Ishikawa (cell line): ENCODE results near the gene EPHA8.

Experiments used
- CEBPB ChIP-seq: IDR thresholded peaks from 2 replicates; pipeline ENCODE4 v1.6.1; 2012
- CREB1 ChIP-seq: IDR thresholded peaks from 2 replicates; pipeline ENCODE4 v1.6.1; 2012; ENCODE audit warnings: low read depth
- FOXM1 ChIP-seq: IDR thresholded peaks from 2 replicates; pipeline ENCODE4 v1.6.1; 2012; ENCODE audit warnings: low read depth, borderline replicate concordance
- RAD21 ChIP-seq: IDR thresholded peaks from 2 replicates; pipeline ENCODE4 v1.6.1; 2012; ENCODE audit warnings: low read depth
- REST ChIP-seq: IDR thresholded peaks from 2 replicates; pipeline ENCODE4 v1.6.1; 2012; ENCODE audit warnings: low read depth, mild to moderate bottlenecking
- TCF12 ChIP-seq: IDR thresholded peaks from 2 replicates; pipeline ENCODE4 v1.6.1; 2012; ENCODE audit warnings: low read depth
- TEAD4 ChIP-seq: IDR thresholded peaks from 2 replicates; pipeline ENCODE4 v1.6.1; 2012
- USF1 ChIP-seq: IDR thresholded peaks from 2 replicates; pipeline ENCODE4 v1.6.1; 2012
- YY1 ChIP-seq: IDR thresholded peaks from 2 replicates; pipeline ENCODE4 v1.6.1; 2012; ENCODE audit warnings: low read depth
- ZBTB7A ChIP-seq: IDR thresholded peaks from 2 replicates; pipeline ENCODE4 v1.6.1; 2012; ENCODE audit warnings: low read depth
- TF ChIP-seq, protein P1 (sequence below): IDR thresholded peaks from 2 replicates; pipeline ENCODE4 v1.6.1; 2012

DNA sequence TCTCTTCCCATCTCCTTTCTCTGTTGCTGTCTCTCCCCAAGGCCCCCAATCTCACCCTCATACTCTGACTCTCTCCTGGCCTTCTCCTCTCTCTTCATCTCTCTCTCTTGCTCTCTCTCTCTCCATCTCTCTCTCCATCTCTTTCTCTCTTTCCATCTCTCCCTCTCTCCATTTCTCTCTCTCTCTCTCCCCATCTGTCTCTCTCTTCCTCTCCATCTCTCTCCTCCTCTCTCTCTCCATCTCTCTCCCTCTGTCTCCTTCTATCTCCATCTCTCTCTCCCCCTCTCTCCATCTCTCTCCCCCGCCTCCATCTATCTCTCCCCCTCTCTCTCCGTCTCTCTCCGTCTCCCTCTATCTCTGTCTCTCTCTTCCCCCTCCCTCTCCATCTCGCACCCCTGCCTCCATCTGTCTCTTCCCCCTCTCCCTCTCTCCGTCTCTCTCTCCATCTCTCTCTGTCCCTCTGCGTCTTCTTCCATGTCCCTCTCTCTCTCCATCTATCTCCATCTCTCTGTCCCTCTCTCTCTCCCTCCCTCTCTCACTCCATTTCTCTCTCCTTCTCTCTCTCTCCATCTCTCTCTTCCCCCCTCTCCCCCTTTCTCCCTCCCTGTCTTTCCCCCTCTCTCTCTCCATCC lies 16.0 kb upstream of the EPHA8 start:
- TF ChIP-seq RAD21 (no peak), CREB1 (no peak), ZBTB7A (no peak), CEBPB (no peak), TCF12 (no peak), YY1 (no peak), USF1 (no peak), FOXM1 (no peak), TEAD4 (no peak), REST (no peak)
- TF ChIP-seq, protein P1, sequence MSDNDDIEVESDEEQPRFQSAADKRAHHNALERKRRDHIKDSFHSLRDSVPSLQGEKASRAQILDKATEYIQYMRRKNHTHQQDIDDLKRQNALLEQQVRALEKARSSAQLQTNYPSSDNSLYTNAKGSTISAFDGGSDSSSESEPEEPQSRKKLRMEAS: no peak
